ENCODE data around the gene TLN1.

The TLN1 gene

GRCh38 chr9:35658137-35658967, 73.6 kb downstream of the TLN1 start, which contains the start of gene CCDC107:
TSS of gene CCDC107 (plus strand) at chr9:35658292. CDS start at chr9:35658380, 88 bp downstream.
- peak; percentile 64 for DNase-seq

- DNase-seq: peak; percentile 99
Observed at GRCh38 chr9:35657546-35658136, 74.4 kb downstream of the TLN1 start, which contains the start of gene RMRP. TSS of gene RMRP (minus strand) at chr9:35658019.

- DNase-seq: peak; percentile 53
Observed at GRCh38 chr9:35656831-35657545, 75.0 kb downstream of the TLN1 start.

GRCh38 chr9:35656348-35656747, 75.6 kb downstream of the TLN1 start:
- DNase-seq: no peak

- no peak for DNase-seq
Observed at GRCh38 chr9:35653611-35654010, 78.4 kb downstream of the TLN1 start.

- no peak for DNase-seq
Observed at GRCh38 chr9:35652829-35653209, 79.2 kb downstream of the TLN1 start.

- DNase-seq: no peak
Observed at GRCh38 chr9:35651956-35652828, 79.8 kb downstream of the TLN1 start.

GRCh38 chr9:35650341-35651158, 81.4 kb downstream of the TLN1 start, which contains the start of gene SIT1:
TSS of gene SIT1 (minus strand) at chr9:35650931. CDS start at chr9:35650853, 78 bp downstream.
- no peak for DNase-seq

- no peak for DNase-seq
Observed at GRCh38 chr9:35649431-35650340, 82.3 kb downstream of the TLN1 start.
